Effector memory CD4-positive, alpha-beta T cell (primary cell): ENCODE results near the gene PPM1B.
"Not testable (repeated sequence)": the region's sequence is repeated elsewhere in the genome, so short reads cannot be mapped to it uniquely, and the experiment has no call there.

Experiments used
- DNase-seq, 3 donors: peaks; one replicate each; pipeline ENCODE4 v3.0.0-alpha.2; 2020
- H3K27ac ChIP-seq: 2 replicates; pipeline ENCODE4 v1.7.0; 2013; ENCODE audit warnings: mild to moderate bottlenecking, low read length, moderate library complexity; ENCODE audit not compliant: insufficient read depth, poor library complexity, severe bottlenecking
- H3K27me3 ChIP-seq: replicated peaks from 2 replicates; pipeline ENCODE4 v1.7.0; 2013; ENCODE audit warnings: mild to moderate bottlenecking, low read length; ENCODE audit not compliant: insufficient read depth, control insufficient read depth, poor library complexity, severe bottlenecking
- H3K36me3 ChIP-seq: 2 replicates; pipeline ENCODE4 v1.7.0; 2013; ENCODE audit warnings: mild to moderate bottlenecking, low read length, moderate library complexity; ENCODE audit not compliant: control insufficient read depth, insufficient read depth
- H3K4me1 ChIP-seq: 2 replicates; pipeline ENCODE4 v1.7.0; 2013; ENCODE audit warnings: low read length, mild to moderate bottlenecking; ENCODE audit not compliant: control insufficient read depth, insufficient read depth, poor library complexity, severe bottlenecking
- H3K4me3 ChIP-seq: 2 replicates; pipeline ENCODE4 v1.7.0; 2013; ENCODE audit warnings: low read length, low read depth, mild to moderate bottlenecking; ENCODE audit not compliant: insufficient read depth, poor library complexity, severe bottlenecking
- H3K9me3 ChIP-seq: 2 replicates; pipeline ENCODE4 v1.7.0; 2013; ENCODE audit warnings: mild to moderate bottlenecking, low read length, moderate library complexity; ENCODE audit not compliant: control insufficient read depth

The PPM1B gene

GRCh38 chr2:44207648-44208047, 39.0 kb downstream of the PPM1B start:
- H3K9me3 ChIP-seq, H3K4me1 ChIP-seq, H3K27ac ChIP-seq, H3K4me3 ChIP-seq, DNase-seq, H3K27me3 ChIP-seq: not testable (repeated sequence)
- H3K36me3 ChIP-seq = peaks cover 17% of the 10 kb centered on the region

GRCh38 chr2:44210362-44210761, 41.7 kb downstream of the PPM1B start:
- no peak for DNase-seq
- Histone ChIP-seq H3K9me3 (no peaks in the 10 kb centered on the region), H3K4me3 (no peak overlapping the region), H3K27me3 (no peaks in the 10 kb centered on the region), H3K36me3 (peaks cover 17% of the 10 kb centered on the region), H3K4me1 (no peaks in the 10 kb centered on the region), H3K27ac (no peak overlapping the region)

GRCh38 chr2:44211183-44211582, 42.5 kb downstream of the PPM1B start:
- Histone ChIP-seq H3K4me1 (no peaks in the 10 kb centered on the region), H3K27ac (no peak overlapping the region), H3K9me3 (no peaks in the 10 kb centered on the region), H3K4me3 (no peak overlapping the region), H3K27me3 (no peaks in the 10 kb centered on the region), H3K36me3 (peaks cover 22% of the 10 kb centered on the region)
- DNase-seq = no peak

GRCh38 chr2:44212302-44212701, 43.6 kb downstream of the PPM1B start:
- H3K9me3 ChIP-seq = no peaks in the 10 kb centered on the region
- DNase-seq = no peak
- H3K27ac ChIP-seq = no peak overlapping the region
- H3K36me3 ChIP-seq = peaks cover 22% of the 10 kb centered on the region
- H3K4me1 ChIP-seq = no peaks in the 10 kb centered on the region
- no peaks in the 10 kb centered on the region for H3K27me3 ChIP-seq
- H3K4me3 ChIP-seq = no peak overlapping the region

- Histone ChIP-seq H3K4me3 (no peak overlapping the region), H3K4me1 (no peaks in the 10 kb centered on the region), H3K27ac (no peak overlapping the region), H3K27me3 (no peaks in the 10 kb centered on the region), H3K9me3 (no peaks in the 10 kb centered on the region), H3K36me3 (peaks cover 28% of the 10 kb centered on the region)
- DNase-seq = no peak
Measured at GRCh38 chr2:44215827-44216226, 47.2 kb downstream of the PPM1B start.

GRCh38 chr2:44218771-44219170, 50.1 kb downstream of the PPM1B start:
- Histone ChIP-seq H3K4me3 (no peak overlapping the region), H3K27ac (no peak overlapping the region), H3K36me3 (peaks cover 37% of the 10 kb centered on the region), H3K27me3 (no peaks in the 10 kb centered on the region), H3K9me3 (no peaks in the 10 kb centered on the region), H3K4me1 (no peaks in the 10 kb centered on the region)
- no peak for DNase-seq

GRCh38 chr2:44226753-44227152, 58.1 kb downstream of the PPM1B start:
- Histone ChIP-seq H3K9me3 (no peaks in the 10 kb centered on the region), H3K27me3 (no peaks in the 10 kb centered on the region), H3K27ac (no peak overlapping the region), H3K36me3 (peaks cover 16% of the 10 kb centered on the region), H3K4me1 (no peaks in the 10 kb centered on the region), H3K4me3 (no peak overlapping the region)
- DNase-seq = no peak

- Histone ChIP-seq H3K4me3 (no peak overlapping the region), H3K36me3 (peaks cover 8% of the 10 kb centered on the region), H3K27me3 (no peaks in the 10 kb centered on the region), H3K27ac (no peak overlapping the region), H3K9me3 (no peaks in the 10 kb centered on the region), H3K4me1 (no peaks in the 10 kb centered on the region)
- DNase-seq = no peak
Measured at GRCh38 chr2:44230378-44230777, 61.7 kb downstream of the PPM1B start.

GRCh38 chr2:44233450-44234128, 64.9 kb downstream of the PPM1B start:
- H3K27ac ChIP-seq = no peak overlapping the region
- no peaks in the 10 kb centered on the region for H3K27me3 ChIP-seq
- H3K9me3 ChIP-seq = no peaks in the 10 kb centered on the region
- DNase-seq = no peak
- H3K36me3 ChIP-seq = peaks cover 5% of the 10 kb centered on the region
- no peaks in the 10 kb centered on the region for H3K4me1 ChIP-seq
- no peak overlapping the region for H3K4me3 ChIP-seq

- Histone ChIP-seq H3K27ac (peak overlapping the region; percentile 19), H3K4me1 (no peaks in the 10 kb centered on the region), H3K27me3 (no peaks in the 10 kb centered on the region), H3K4me3 (no peak overlapping the region), H3K9me3 (no peaks in the 10 kb centered on the region), H3K36me3 (peaks cover 2% of the 10 kb centered on the region)
- DNase-seq = no peak
Measured at GRCh38 chr2:44237221-44237620, 68.5 kb downstream of the PPM1B start.
